GM19397 (cell line): ENCODE measurements around the gene HPSE2.
"Not testable (repeated sequence)": the region's sequence is repeated elsewhere in the genome, so short reads cannot be mapped to it uniquely, and the experiment has no call there.

Experiments used
- ATAC-seq: cut with Tn5 transposase; IDR thresholded peaks from one replicate; pipeline ENCODE4 v1.9.1; 2021; ENCODE audit warnings: mild to moderate bottlenecking, moderate library complexity; ENCODE audit not compliant: unreplicated experiment

The HPSE2 gene

GRCh38 chr10:98921316-98921715, 314.3 kb downstream of the HPSE2 start:
- ATAC-seq: no peak

GRCh38 chr10:98920807-98921206, 314.8 kb downstream of the HPSE2 start:
- no peak for ATAC-seq

- ATAC-seq: no peak
Observed at GRCh38 chr10:98920360-98920759, 315.3 kb downstream of the HPSE2 start.

GRCh38 chr10:98919899-98920298, 315.8 kb downstream of the HPSE2 start:
- ATAC-seq: no peak

GRCh38 chr10:98917828-98918227, 317.8 kb downstream of the HPSE2 start:
- ATAC-seq: no peak

- ATAC-seq: no peak
Observed at GRCh38 chr10:98916526-98917125, 319.0 kb downstream of the HPSE2 start.

GRCh38 chr10:98915911-98916310, 319.7 kb downstream of the HPSE2 start:
- no peak for ATAC-seq

- ATAC-seq: no peak
Observed at GRCh38 chr10:98910546-98910945, 325.1 kb downstream of the HPSE2 start.

- ATAC-seq: no peak
Observed at GRCh38 chr10:98910048-98910447, 325.6 kb downstream of the HPSE2 start.

- ATAC-seq: no peak
Observed at GRCh38 chr10:98908868-98909267, 326.8 kb downstream of the HPSE2 start.

GRCh38 chr10:98908247-98908646, 327.4 kb downstream of the HPSE2 start:
- not testable (repeated sequence) for ATAC-seq

GRCh38 chr10:98901441-98902110, 334.1 kb downstream of the HPSE2 start:
- ATAC-seq: no peak

- ATAC-seq: no peak
Observed at GRCh38 chr10:98899018-98899417, 336.6 kb downstream of the HPSE2 start.

- no peak for ATAC-seq
Observed at GRCh38 chr10:98892523-98892922, 343.1 kb downstream of the HPSE2 start.

- no peak for ATAC-seq
Observed at GRCh38 chr10:98886686-98887085, 349.0 kb downstream of the HPSE2 start.

- no peak for ATAC-seq
Observed at GRCh38 chr10:98885378-98885777, 350.3 kb downstream of the HPSE2 start.

GRCh38 chr10:98881789-98882188, 353.9 kb downstream of the HPSE2 start:
- ATAC-seq: no peak

- ATAC-seq: no peak
Observed at GRCh38 chr10:98880971-98881370, 354.7 kb downstream of the HPSE2 start.

- ATAC-seq: no peak
Observed at GRCh38 chr10:98878921-98879320, 356.7 kb downstream of the HPSE2 start.

GRCh38 chr10:98878418-98878817, 357.2 kb downstream of the HPSE2 start:
- ATAC-seq: no peak

GRCh38 chr10:98861962-98862361, 373.7 kb downstream of the HPSE2 start:
- no peak for ATAC-seq

- no peak for ATAC-seq
Observed at GRCh38 chr10:98858525-98858924, 377.1 kb downstream of the HPSE2 start.
